ENCODE data around the gene USP40. TPM values are rescaled to one million over a fixed set of nuclear protein-coding genes. Genes with fewer than 3 reads are reported as not detected.

The USP40 gene
- total and polyA plus RNA-seq, 2 donors: 16.1 to 26.7 TPM

GRCh38 chr2:233447506-233448219 lies 118.9 kb downstream of the USP40 start:
- 96% methylated on average over 15 of the region's 15 CpGs for WGBS

GRCh38 chr2:233446606-233447305 lies 119.8 kb downstream of the USP40 start:
- 96% methylated on average over 37 of the region's 37 CpGs for WGBS
- Histone ChIP-seq H3K27me3 (ENCODE audit: control insufficient read depth in 2 of 2, insufficient read depth in 1 of 2, low read length in 1 of 2) (no peaks in the 10 kb centered on the region), H3K4me1 (ENCODE audit: control insufficient read depth in 2 of 2, insufficient read depth in 2 of 2, low read length in 2 of 2) (peaks cover 24 to 34% of the 10 kb centered on the region in 2 donors), H3K4me3 (ENCODE audit: low read length in 2 of 2) (no peak overlapping the region), H3K36me3 (ENCODE audit: control insufficient read depth in 2 of 2, insufficient read depth in 2 of 2, low read length in 1 of 2) (peaks cover 37 to 39% of the 10 kb centered on the region in 2 donors), H3K9me3 (ENCODE audit: control insufficient read depth in 2 of 2, insufficient read depth in 1 of 2, low read length in 1 of 2) (no peaks in the 10 kb centered on the region), H3K27ac (ENCODE audit: low read depth in 1 of 2, low read length in 1 of 2) (no peak overlapping the region)
- no peak for DNase-seq (ENCODE audit: low read depth in 6 of 9, low spot score in 9 of 9)

More at GRCh38 chr2:233447506-233448219, 118.9 kb downstream of the USP40 start:
- Histone ChIP-seq H3K27ac (ENCODE audit: low read depth in 1 of 2, low read length in 1 of 2) (no peak overlapping the region), H3K9me3 (ENCODE audit: control insufficient read depth in 2 of 2, insufficient read depth in 1 of 2, low read length in 1 of 2) (no peaks in the 10 kb centered on the region), H3K4me1 (ENCODE audit: control insufficient read depth in 2 of 2, insufficient read depth in 2 of 2, low read length in 2 of 2) (peaks cover 30 to 44% of the 10 kb centered on the region in 2 donors), H3K36me3 (ENCODE audit: control insufficient read depth in 2 of 2, insufficient read depth in 2 of 2, low read length in 1 of 2) (peaks cover 41 to 45% of the 10 kb centered on the region in 2 donors), H3K4me3 (ENCODE audit: low read length in 2 of 2) (no peak overlapping the region), H3K27me3 (ENCODE audit: control insufficient read depth in 2 of 2, insufficient read depth in 1 of 2, low read length in 1 of 2) (no peaks in the 10 kb centered on the region)
- DNase-seq (ENCODE audit: low read depth in 6 of 9, low spot score in 9 of 9): no peak

- DNase-seq (ENCODE audit: low read depth in 6 of 9, low spot score in 9 of 9): no peak
- Histone ChIP-seq H3K27ac (ENCODE audit: low read depth in 1 of 2, low read length in 1 of 2) (no peak overlapping the region), H3K36me3 (ENCODE audit: control insufficient read depth in 2 of 2, insufficient read depth in 2 of 2, low read length in 1 of 2) (peaks cover 36 to 43% of the 10 kb centered on the region in 2 donors), H3K4me1 (ENCODE audit: control insufficient read depth in 2 of 2, insufficient read depth in 2 of 2, low read length in 2 of 2) (peaks cover 22 to 28% of the 10 kb centered on the region in 2 donors), H3K9me3 (ENCODE audit: control insufficient read depth in 2 of 2, insufficient read depth in 1 of 2, low read length in 1 of 2) (no peaks in the 10 kb centered on the region), H3K27me3 (ENCODE audit: control insufficient read depth in 2 of 2, insufficient read depth in 1 of 2, low read length in 1 of 2) (no peaks in the 10 kb centered on the region), H3K4me3 (ENCODE audit: low read length in 2 of 2) (no peak overlapping the region)
- WGBS: 100% methylated on average over 1 of the region's 1 CpG
These were observed 120.5 kb downstream of the USP40 start for GRCh38 chr2:233446121-233446520.

- Histone ChIP-seq H3K4me3 (ENCODE audit: low read length in 2 of 2) (no peak overlapping the region), H3K27me3 (ENCODE audit: control insufficient read depth in 2 of 2, insufficient read depth in 1 of 2, low read length in 1 of 2) (no peaks in the 10 kb centered on the region), H3K4me1 (ENCODE audit: control insufficient read depth in 2 of 2, insufficient read depth in 2 of 2, low read length in 2 of 2) (peaks cover 15 to 20% of the 10 kb centered on the region in 2 donors), H3K27ac (ENCODE audit: low read depth in 1 of 2, low read length in 1 of 2) (no peak overlapping the region), H3K36me3 (ENCODE audit: control insufficient read depth in 2 of 2, insufficient read depth in 2 of 2, low read length in 1 of 2) (peaks cover 37 to 50% of the 10 kb centered on the region in 2 donors), H3K9me3 (ENCODE audit: control insufficient read depth in 2 of 2, insufficient read depth in 1 of 2, low read length in 1 of 2) (no peaks in the 10 kb centered on the region)
- 96% methylated on average over 18 of the region's 18 CpGs for WGBS
- DNase-seq (ENCODE audit: low read depth in 6 of 9, low spot score in 9 of 9): no peak
These were observed 121.3 kb downstream of the USP40 start for GRCh38 chr2:233445152-233445830.

GRCh38 chr2:233444501-233444900 lies 122.1 kb downstream of the USP40 start:
- DNase-seq (ENCODE audit: low read depth in 6 of 9, low spot score in 9 of 9): no peak

GRCh38 chr2:233443511-233444183 lies 122.9 kb downstream of the USP40 start:
- H3K36me3 ChIP-seq (ENCODE audit: control insufficient read depth in 2 of 2, insufficient read depth in 2 of 2, low read length in 1 of 2): peaks cover 32 to 49% of the 10 kb centered on the region in 2 donors
- WGBS: 71% methylated on average over 18 of the region's 18 CpGs
- no peak overlapping the region for H3K4me3 ChIP-seq (ENCODE audit: low read length in 2 of 2)
- peak; percentile 54 to 90 (median 73) for DNase-seq (ENCODE audit: low read depth in 6 of 9, low spot score in 9 of 9)
- H3K4me1 ChIP-seq (ENCODE audit: control insufficient read depth in 2 of 2, insufficient read depth in 2 of 2, low read length in 2 of 2): peaks cover under 1 to 3% of the 10 kb centered on the region in 2 donors
- H3K9me3 ChIP-seq (ENCODE audit: control insufficient read depth in 2 of 2, insufficient read depth in 1 of 2, low read length in 1 of 2): no peaks in the 10 kb centered on the region
- no peaks in the 10 kb centered on the region for H3K27me3 ChIP-seq (ENCODE audit: control insufficient read depth in 2 of 2, insufficient read depth in 1 of 2, low read length in 1 of 2)
- H3K27ac ChIP-seq (ENCODE audit: low read depth in 1 of 2, low read length in 1 of 2): no peak overlapping the region

More at GRCh38 chr2:233444501-233444900, 122.1 kb downstream of the USP40 start:
- H3K27ac ChIP-seq (ENCODE audit: low read depth in 1 of 2, low read length in 1 of 2): no peak overlapping the region
- peaks cover 29 to 52% of the 10 kb centered on the region in 2 donors for H3K36me3 ChIP-seq (ENCODE audit: control insufficient read depth in 2 of 2, insufficient read depth in 2 of 2, low read length in 1 of 2)
- no peaks in the 10 kb centered on the region for H3K27me3 ChIP-seq (ENCODE audit: control insufficient read depth in 2 of 2, insufficient read depth in 1 of 2, low read length in 1 of 2)
- H3K4me3 ChIP-seq (ENCODE audit: low read length in 2 of 2): no peak overlapping the region
- WGBS: 98% methylated on average over 11 of the region's 11 CpGs
- no peaks in the 10 kb centered on the region for H3K9me3 ChIP-seq (ENCODE audit: control insufficient read depth in 2 of 2, insufficient read depth in 1 of 2, low read length in 1 of 2)
- peaks cover 8 to 12% of the 10 kb centered on the region in 2 donors for H3K4me1 ChIP-seq (ENCODE audit: control insufficient read depth in 2 of 2, insufficient read depth in 2 of 2, low read length in 2 of 2)

GRCh38 chr2:233442028-233442310 lies 124.6 kb downstream of the USP40 start:
- H3K9me3 ChIP-seq (ENCODE audit: control insufficient read depth in 2 of 2, insufficient read depth in 1 of 2, low read length in 1 of 2): no peaks in the 10 kb centered on the region
- H3K4me1 ChIP-seq (ENCODE audit: control insufficient read depth in 2 of 2, insufficient read depth in 2 of 2, low read length in 2 of 2): no peaks in the 10 kb centered on the region
- H3K4me3 ChIP-seq (ENCODE audit: low read length in 2 of 2): no peak overlapping the region
- WGBS: 95% methylated on average over 4 of the region's 4 CpGs
- DNase-seq (ENCODE audit: low read depth in 6 of 9, low spot score in 9 of 9): no peak
- no peak overlapping the region for H3K27ac ChIP-seq (ENCODE audit: low read depth in 1 of 2, low read length in 1 of 2)
- H3K27me3 ChIP-seq (ENCODE audit: control insufficient read depth in 2 of 2, insufficient read depth in 1 of 2, low read length in 1 of 2): no peaks in the 10 kb centered on the region
- peaks cover 40 to 57% of the 10 kb centered on the region in 2 donors for H3K36me3 ChIP-seq (ENCODE audit: control insufficient read depth in 2 of 2, insufficient read depth in 2 of 2, low read length in 1 of 2)

GRCh38 chr2:233441161-233442027 lies 125.2 kb downstream of the USP40 start:
- 97% methylated on average over 26 of the region's 26 CpGs for WGBS
- H3K27ac ChIP-seq (ENCODE audit: low read depth in 1 of 2, low read length in 1 of 2): no peak overlapping the region

More at GRCh38 chr2:233441161-233442027, 125.2 kb downstream of the USP40 start:
- no peaks in the 10 kb centered on the region for H3K9me3 ChIP-seq (ENCODE audit: control insufficient read depth in 2 of 2, insufficient read depth in 1 of 2, low read length in 1 of 2)
- no peaks in the 10 kb centered on the region for H3K4me1 ChIP-seq (ENCODE audit: control insufficient read depth in 2 of 2, insufficient read depth in 2 of 2, low read length in 2 of 2)
- DNase-seq (ENCODE audit: low read depth in 6 of 9, low spot score in 9 of 9): no peak
- peaks cover 41 to 57% of the 10 kb centered on the region in 2 donors for H3K36me3 ChIP-seq (ENCODE audit: control insufficient read depth in 2 of 2, insufficient read depth in 2 of 2, low read length in 1 of 2)
- H3K4me3 ChIP-seq (ENCODE audit: low read length in 2 of 2): no peak overlapping the region
- no peaks in the 10 kb centered on the region for H3K27me3 ChIP-seq (ENCODE audit: control insufficient read depth in 2 of 2, insufficient read depth in 1 of 2, low read length in 1 of 2)
